HG03520 (cell line): ENCODE results near the gene CDK18.

Experiments
- ATAC-seq: cut with Tn5 transposase; IDR thresholded peaks from one replicate; pipeline ENCODE4 v1.9.1; 2021; ENCODE audit warnings: mild to moderate bottlenecking, moderate library complexity; ENCODE audit not compliant: unreplicated experiment

The CDK18 gene

DNA sequence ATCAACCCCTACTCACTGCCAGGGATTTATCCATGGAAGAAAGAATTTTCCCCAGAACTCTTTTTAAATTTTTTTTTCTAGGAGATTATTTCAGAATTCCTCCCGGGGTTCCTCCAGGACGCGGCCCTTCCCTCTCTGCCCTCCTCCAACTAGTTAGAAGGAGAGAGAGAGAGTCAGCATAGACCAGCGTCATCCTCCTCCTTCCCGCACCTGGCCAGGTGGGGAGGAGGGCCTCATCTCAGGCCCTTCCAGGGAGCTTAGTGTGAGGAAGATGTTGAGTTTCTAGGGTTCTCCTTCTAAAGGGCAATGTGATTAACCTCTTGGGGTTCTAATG lies 63.6 kb downstream of the CDK18 start:
- no peak for ATAC-seq

DNA sequence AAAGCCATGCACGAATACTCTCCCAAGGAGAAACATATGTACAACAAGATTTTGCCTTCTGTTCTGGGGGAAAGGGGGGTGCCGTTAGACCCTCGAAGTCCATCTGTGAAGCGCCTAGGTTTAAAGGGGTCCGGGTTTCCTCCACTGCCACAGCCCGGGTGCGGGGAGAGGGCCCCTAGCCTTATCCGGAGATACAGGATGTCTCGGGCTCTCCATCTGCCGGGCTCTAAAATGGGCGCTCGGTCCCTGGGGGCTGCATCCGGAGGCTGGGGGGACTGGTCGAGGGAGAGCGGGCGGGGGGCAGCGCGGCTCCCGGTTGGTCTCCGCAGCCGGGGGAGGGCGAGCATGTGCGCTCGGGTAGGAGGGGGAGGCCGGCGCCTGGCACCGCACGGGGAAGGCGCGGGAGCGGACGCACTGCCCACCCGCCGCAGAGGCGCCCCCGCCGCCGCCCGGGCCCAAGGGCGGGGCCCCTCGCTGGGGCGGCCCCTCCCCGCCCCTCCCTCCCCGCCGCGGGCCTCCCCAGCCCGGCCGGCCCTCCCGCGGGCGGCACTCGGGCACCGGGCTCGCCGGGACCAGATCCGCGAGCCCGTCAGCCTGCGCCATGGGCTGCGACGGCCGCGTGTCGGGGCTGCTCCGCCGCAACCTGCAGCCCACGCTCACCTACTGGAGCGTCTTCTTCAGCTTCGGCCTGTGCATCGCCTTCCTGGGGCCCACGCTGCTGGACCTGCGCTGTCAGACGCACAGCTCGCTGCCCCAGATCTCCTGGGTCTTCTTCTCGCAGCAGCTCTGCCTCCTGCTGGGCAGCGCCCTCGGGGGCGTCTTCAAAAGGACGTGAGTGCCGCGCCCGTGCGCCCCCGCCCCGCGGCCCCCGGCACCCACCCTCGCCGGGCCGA lies 64.2 kb downstream of the CDK18 start:
- ATAC-seq, result no peak

DNA sequence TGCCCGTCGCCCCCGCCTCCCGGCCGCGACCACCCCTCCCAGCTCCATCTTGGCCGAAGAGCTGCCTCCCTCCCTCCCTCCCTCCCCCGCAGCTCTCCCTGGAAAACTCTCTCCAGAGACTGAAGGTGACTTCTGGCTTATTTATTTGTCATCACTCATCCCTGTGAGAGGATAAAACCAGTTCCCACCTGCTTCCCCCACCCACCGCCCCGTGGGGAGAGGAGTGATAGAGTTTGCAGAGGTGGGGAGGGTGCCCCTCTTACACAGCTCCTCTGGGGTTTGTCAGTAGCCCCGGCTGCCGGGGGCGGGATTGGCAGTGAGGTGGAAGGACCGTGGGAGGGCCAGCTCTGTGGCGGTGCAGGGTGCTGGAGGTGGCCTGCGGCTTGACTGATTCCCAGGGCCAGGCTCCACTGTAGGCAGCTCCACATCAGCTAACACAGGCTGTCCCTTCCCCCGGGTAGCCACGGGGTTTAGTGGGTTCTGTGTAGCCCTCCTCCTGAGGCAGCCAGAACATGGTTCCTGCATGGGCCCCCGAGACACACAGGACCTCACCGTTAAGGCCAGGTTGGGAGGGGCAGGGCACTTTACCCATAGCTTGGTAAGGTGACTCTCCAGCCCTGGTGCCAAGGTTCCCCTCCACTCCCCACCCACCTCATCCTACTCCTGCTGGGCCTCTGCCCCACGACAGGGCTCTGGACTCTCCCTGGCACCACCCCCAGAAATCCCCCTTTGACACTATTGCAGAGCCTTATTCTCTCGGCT lies 65.1 kb downstream of the CDK18 start:
- ATAC-seq, result no peak

DNA sequence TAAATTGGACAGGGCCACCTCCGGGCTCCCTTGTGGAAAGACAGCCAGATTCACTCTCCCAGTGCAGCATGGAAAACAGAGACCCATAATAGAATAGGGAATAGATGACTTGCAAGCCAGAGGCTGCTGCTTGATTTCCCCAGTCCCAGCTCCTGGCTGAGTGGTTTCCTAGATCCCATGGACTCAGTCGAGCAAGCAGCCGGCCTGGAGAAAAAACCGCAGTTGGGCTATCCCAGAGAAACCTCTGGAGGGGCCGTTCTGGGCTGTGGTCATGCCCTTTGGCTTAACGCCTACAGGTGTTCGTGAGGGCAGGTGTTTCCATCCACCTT lies 65.7 kb downstream of the CDK18 start:
- no peak for ATAC-seq

DNA sequence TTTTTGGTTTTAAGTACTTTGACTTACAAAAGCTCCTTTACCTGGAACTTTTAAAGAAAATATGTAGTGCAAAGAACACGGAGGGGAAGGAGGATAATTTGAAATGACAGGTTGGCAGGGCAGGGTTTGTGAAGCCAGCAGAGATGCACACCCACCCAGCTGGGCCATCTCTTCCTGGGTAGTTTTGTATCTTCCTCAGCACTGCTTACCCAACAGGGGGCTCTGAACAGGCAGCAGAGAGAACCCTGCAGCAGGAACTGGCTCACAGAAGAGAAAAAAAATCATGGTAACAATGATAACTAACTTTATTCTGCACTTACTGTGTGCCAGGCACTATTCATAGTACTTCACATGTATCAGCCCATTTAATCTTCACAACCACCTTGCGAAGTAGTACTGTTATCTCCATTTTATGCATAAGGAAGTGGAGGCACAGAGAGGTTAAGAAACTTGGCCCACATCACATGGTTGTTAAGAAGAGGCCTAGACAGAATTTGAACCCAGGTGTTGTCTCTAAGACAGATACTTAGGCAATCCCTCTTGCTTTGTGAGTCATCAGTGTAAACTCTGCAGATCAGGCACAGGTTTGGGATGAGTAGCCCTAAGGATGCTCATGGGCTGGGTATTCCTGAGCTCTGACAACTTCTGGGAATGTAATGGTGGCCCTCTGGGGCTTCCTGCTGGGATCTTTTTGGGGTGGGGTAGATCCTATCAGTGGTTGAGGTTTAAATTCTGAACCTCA lies 66.5 kb downstream of the CDK18 start:
- ATAC-seq, result no peak

DNA sequence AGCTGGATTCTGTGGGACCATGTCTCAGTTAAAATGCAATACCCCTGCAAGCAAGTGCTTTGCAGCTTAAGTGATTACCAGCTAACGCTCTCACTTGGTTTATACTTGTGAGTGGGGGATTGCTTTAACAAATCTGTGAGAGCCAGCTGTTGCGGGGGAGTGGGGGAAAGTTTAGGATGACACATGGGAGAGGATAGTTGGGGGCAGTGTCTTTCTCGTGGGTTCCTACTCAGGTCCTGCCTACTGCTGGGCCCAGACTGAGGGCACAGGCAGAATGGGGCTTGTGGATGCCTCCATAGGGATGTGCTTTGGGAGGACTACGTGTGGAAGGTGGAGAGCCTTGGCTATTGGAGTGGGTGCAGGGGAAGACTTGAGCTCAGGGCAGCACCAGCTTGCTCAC lies 67.3 kb downstream of the CDK18 start:
- ATAC-seq, result no peak

DNA sequence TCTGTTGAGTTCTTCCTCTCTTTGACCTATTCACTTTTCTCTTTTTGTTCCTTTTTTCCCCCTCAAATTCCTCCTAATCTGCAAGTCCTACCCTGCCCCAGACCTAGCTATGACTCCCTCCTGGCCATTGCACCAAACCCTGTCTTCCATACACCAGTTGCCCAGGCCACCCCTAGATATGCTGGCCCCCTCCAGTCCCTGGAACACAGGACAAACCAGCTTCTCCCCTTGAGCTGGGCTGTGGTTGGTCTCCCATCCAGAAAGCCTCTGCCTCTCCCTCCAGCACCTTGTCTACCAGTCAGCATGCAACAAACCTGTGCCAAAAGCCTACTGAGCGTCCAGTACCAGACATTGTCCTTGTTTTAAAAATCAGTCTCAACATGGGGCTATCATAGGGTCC lies 68.0 kb downstream of the CDK18 start:
- ATAC-seq, result no peak

DNA sequence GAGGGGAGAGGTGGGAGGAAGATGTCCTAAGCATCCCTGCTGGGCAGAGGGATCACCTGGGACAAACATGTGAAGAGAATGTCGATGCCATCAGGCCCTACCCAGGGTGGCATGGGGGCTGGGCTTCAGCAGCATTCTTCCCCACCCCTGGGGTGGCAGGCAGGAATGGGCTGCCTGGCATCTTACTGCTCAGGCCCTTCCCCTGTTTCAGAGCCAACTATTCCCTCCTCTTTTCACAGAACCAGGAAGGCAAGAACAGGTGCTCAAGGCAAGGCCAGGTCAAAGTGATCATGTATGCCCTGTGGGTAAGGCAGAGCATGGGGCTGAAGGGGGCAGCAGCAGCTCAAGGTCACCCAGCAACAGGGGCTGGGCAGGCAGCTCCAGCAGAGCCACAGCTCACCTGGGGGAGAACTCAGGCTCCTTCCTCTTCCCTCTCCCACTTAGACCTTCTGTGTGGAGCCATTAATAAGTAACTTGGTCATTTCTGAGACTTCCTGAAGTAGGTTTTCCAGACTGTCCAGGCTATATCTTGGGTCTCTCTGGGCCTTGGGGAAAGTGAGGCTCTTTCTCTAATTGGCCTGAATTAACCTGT lies 70.9 kb downstream of the CDK18 start:
- no peak for ATAC-seq

DNA sequence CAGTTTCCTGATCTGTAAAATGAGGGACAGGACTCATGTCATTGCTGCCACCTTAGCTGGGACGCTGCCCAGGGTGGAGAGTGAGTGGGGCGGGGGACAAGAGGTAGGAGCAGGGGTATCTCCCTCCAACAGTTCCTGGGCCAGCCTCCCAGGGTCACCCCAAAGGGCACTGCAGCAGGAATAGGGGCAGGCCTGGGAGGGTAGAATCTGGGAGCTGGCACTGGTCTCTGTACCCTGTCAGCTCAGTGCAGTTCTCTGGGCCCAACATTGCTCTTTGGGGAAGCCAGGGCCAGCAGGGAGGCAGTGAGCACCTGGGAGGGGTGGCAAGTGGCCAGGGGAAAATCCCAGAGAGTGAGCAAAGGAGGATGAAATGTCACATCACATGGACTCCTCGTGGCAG lies 71.5 kb downstream of the CDK18 start:
- ATAC-seq, result no peak

DNA sequence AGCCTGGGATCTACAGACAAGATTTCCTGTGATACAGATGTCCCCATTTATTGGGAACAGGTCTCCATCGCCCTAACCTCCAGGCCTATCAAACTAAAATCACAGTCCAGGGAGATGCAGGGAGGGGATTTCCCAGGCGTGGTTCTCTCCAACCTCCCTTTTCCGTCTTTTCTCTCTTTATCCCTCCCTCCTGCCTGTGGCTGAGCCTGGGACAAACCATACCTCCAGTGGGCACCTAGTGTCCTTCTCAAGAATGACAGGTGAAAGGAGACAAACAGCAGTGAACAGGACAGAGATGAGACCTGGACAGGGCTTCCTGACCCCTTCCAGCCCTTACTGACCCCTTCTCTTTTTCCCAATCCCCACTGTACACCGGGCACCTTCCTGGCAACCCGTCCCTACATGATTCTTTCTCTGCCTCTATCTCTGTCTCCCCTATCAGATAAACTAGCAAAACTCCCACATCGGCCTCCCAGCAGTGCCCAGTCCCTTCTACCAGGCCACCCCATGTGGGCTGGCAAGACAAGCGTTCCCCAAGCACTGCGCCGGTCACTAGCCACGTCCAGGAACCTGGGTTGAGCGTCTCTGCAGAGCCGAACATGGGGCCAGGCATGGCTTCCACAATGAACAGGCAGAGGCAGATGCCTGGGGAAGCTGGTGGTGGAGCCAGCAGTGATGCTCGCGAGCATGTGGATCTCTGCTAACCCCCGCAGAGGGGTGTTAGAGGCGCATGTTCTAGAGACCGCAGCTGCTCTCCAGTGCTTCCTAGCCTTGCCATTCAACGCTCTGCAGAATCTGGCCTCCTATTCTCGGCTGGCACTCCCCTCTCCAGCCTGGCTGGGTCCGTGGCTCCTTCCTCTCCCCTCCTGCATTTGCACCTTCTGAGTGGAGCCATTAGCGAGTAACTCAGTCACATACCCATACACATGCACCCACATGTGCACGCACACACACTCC lies 72.6 kb downstream of the CDK18 start:
- ATAC-seq, result no peak

DNA sequence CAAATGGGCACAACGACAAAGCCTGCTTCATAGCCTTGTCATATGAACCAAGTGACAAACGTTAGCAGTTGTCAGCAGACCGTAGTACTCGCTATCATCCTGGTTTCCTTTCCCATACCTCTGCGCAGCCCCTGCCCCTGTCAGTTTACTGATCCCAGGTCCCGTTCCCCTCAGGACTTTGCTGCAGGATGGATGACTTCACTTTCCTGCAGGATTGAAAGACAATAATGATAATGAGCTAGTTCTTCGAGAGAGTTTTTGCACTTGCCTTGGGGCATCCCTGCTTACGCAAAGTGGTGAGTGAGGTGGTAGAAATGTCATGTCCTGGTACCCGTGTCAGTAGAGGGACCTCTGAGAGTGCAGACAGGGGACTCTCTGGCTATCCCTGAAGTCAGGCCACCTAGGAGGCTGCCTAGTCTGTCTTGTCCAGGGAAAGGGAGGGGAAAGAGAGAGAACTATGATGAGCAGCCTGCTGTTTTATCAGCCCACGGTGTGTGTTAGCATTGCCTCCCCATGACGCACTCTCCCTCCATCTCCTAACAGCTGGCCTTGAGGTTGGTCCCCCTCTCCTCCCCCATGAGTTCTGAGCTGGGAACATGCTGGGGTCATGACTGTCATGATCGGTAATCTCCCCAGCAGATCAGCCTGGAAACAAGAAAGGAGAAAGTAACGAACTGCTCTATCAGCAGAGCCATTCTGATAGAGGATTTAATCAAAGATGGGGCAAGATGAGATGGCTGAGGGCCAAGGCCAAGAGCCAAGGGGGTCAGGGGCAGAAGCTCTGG lies 73.6 kb downstream of the CDK18 start:
- ATAC-seq, result no peak

DNA sequence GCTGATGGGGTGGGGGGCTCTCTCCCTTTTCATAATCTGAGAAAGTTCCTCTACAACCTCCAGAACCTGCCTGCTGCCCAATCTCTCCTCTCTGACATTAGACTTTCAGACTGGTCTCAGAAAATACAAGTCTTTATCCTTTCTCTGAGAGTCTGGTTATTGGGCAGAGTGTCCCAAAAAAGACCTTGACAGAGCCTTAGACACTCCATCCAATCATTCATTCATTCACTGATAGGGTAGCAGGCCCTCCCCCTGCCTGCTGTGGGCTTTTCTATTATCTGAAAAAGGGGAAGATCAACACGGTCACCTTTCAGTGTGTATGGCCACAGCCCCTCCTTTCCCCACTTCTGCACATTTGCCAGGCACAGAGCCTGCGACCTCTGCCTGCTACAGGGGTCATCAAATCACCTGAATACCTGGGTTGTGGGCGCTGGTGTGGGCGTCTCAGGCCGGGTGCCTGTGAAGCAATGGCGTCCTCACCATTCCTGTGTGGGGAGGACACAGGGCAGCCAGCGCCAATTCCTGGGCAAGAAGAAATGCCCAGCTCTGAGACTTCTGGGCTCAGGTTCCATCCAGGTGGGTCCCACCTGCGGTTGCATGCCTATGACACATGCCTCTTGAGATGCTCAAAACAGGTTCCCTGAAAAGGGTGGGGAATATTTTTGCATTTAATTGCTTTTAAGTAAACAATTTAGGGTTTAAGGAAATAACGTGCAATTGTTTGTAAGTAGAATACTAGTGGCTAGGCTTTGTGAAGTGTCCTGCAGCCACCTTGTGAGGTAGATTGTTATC lies 74.5 kb downstream of the CDK18 start:
- no peak for ATAC-seq

DNA sequence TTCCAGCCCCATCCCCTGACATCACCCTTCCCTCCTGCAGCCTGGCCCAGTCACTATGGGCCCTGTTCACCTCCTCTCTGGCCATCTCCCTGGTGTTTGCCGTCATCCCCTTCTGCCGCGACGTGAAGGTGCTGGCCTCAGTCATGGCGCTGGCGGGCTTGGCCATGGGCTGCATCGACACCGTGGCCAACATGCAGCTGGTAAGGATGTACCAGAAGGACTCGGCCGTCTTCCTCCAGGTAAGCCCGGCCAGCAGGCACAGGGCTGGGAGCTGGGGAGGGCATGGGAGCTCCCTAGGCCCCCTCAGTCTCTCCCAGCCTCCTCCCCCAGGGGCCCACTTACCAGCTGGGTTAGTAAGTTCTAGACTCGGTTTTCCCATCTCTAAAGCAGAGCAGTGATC lies 75.2 kb downstream of the CDK18 start:
- ATAC-seq, result no peak

DNA sequence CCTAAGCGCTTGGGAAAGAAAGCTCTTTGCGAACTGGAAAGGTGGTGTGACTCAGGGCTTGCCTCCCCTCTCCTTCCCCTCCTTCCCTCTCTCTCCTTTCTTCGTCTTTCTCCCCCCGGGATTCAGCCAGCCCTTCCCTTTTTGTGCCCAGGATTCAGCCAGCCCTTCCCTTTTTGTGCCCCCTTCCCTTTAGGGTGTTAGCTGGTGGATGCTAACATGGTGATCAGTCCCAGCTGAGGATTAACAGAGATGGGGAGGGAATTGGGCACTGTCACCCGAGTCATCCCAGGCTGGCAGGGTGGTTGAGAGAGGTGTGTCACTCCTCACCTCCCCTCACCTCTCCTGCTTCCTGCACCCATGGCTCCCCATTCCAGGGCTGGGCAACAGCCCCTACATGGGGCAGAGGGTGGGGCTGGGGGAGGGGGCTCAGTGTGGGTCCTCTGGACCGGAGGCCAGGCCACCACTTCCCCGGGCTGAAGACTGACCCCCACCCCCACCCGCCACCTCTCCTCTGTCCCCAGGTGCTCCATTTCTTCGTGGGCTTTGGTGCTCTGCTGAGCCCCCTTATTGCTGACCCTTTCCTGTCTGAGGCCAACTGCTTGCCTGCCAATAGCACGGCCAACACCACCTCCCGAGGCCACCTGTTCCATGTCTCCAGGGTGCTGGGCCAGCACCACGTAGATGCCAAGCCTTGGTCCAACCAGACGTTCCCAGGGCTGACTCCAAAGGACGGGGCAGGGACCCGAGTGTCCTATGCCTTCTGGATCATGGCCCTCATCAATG lies 75.9 kb downstream of the CDK18 start:
- no peak for ATAC-seq

DNA sequence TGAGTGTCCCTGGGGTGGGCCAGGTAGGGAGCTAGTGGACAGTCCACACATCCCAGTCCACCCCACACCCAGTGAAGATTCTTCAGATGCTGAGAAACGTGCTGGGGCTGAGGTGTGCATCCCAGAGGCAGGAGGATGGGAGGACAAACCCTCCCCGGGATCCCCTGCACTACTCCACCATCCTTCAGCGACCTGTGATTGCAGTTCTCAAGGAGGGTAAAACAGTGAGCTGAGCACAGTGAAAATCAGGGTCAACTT lies 76.4 kb downstream of the CDK18 start:
- no peak for ATAC-seq

DNA sequence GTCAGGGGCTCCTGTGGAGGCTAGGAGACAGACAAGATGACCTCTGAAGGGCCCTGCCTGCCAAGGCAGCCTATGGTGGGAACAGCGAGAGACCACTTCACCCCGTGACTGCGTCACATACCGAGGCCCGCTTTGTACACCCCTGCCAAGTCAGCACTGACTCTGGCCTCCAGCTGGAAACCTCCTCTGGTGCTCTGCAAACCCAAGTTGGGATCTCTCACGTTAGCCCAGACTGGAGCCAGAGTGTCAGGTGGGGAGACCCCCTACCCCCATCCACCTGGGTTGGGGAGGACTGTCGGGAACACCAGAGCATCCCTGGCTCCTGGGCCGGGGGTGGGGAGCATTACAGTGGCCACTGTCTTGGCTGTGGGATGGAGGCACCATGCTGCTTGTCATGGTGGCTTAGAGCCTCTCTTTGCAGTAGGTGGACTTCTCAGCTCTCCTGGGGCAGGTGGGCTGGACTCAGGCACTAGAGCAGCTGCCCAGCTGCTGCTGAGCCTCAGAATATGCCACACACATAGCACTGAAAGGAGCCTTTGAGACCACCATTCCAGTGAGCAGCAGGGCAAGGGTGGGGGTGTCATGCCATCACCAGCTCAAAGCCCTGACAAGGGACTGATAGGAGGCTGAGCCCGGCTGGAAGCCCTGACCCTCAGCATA lies 77.0 kb downstream of the CDK18 start:
- ATAC-seq, result no peak

DNA sequence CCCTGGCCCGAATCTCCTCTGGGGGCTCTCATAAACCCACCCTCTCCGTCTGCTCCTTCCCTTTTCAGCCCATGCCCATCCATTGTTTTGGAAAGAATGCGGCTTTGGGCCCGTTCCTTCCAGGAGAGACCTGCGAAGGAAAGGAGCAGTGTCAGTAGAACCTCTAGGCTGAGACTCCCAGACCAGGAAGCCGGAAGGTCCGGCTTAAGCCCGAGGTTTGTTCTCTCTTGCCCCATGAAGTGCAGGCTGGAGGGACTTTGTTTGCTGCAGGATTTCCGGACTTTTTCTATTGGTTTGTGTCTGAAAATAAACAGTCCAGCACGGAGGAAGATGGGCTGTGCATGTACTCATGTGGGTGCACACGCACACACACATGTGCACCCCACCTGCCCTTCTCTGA lies 77.6 kb downstream of the CDK18 start:
- ATAC-seq, result no peak
